B cell (primary cell): ENCODE measurements around the gene RND1.

Experiments
- CTCF ChIP-seq: fragments of 200-600 bp; IDR thresholded peaks from one replicate; pipeline ENCODE4 v1.8.0; 2022; ENCODE audit warnings: antibody characterized with exemption, mild to moderate bottlenecking
- EZH2 ChIP-seq: IDR thresholded peaks from 2 replicates; pipeline ENCODE4 v1.6.1; 2012; ENCODE audit warnings: borderline replicate concordance, low read depth, mild to moderate bottlenecking, moderate library complexity, low read length; ENCODE audit not compliant: insufficient read depth, poor library complexity, severe bottlenecking

GRCh38 chr12:48865281-48866051 lies at the start of gene RND1:
- TF ChIP-seq CTCF (no peak), EZH2 (no peak)
